Keratinocyte (primary cell): ENCODE results near the gene NMT2. TPM values are rescaled to one million over a fixed set of nuclear protein-coding genes. Genes with fewer than 3 reads are reported as not detected.
"Not testable (repeated sequence)": the region's sequence is repeated elsewhere in the genome, so short reads cannot be mapped to it uniquely, and the experiment has no call there.

Source experiments
- DNase-seq: peaks from one replicate; pipeline ENCODE4 v3.0.0-alpha.2; 2011; ENCODE audit warnings: low read depth, missing footprints, low spot score
- FAIRE-seq: peaks from 2 replicates; lab custom pipeline; 2011; peaks lifted over from hg19 to GRCh38; lab: Jason Lieb, UNC
- H2AFZ ChIP-seq: 2 replicates; pipeline ENCODE4 v1.6.0; 2012; ENCODE audit warnings: low read length, control low read depth, inconsistent platforms; ENCODE audit not compliant: control insufficient read depth
- H3K27ac ChIP-seq: 2 replicates; pipeline ENCODE4 v1.5.1; 2011; ENCODE audit warnings: low read length; ENCODE audit not compliant: control insufficient read depth, insufficient read depth
- H3K27me3 ChIP-seq: 3 replicates; pipeline ENCODE4 v1.6.0; 2011; ENCODE audit warnings: low read length; ENCODE audit not compliant: control insufficient read depth, insufficient read depth; ENCODE audit errors: extremely low read depth
- H3K36me3 ChIP-seq, 2 experiments: 2 replicates in 1 of 2; 3 replicates in 1 of 2; pipeline ENCODE4 v1.5.1; 2011; ENCODE audit warnings: low read length in 2 of 2, mild to moderate bottlenecking in 1 of 2; ENCODE audit not compliant: control insufficient read depth in 2 of 2, insufficient read depth in 2 of 2; ENCODE audit errors: extremely low read depth in 1 of 2
- H3K4me1 ChIP-seq: 3 replicates; pipeline ENCODE4 v1.5.1; 2011; ENCODE audit warnings: low read length; ENCODE audit not compliant: control insufficient read depth, insufficient read depth; ENCODE audit errors: extremely low read depth
- H3K4me2 ChIP-seq: 3 replicates; pipeline ENCODE4 v1.6.0; 2011; ENCODE audit warnings: low read depth, low read length; ENCODE audit not compliant: control insufficient read depth, insufficient read depth; ENCODE audit errors: extremely low read depth
- H3K4me3 ChIP-seq, 3 experiments: fragments of 200-600 bp in 1 of 3; sonication (generic) in 1 of 3; 2 replicates in 2 of 3; 3 replicates in 1 of 3; pipeline ENCODE4 v1.5.1; 2011 to 2016; ENCODE audit warnings: low read length in 3 of 3, mild to moderate bottlenecking in 3 of 3, control low read depth in 2 of 3, inconsistent platforms in 1 of 3, low read depth in 1 of 3, mixed read lengths in 1 of 3, mixed run types in 1 of 3, moderate library complexity in 1 of 3; ENCODE audit not compliant: control insufficient read depth in 2 of 3, insufficient read depth in 2 of 3; ENCODE audit errors: extremely low read depth in 1 of 3
- H3K79me2 ChIP-seq: 2 replicates; pipeline ENCODE4 v1.6.0; 2012; ENCODE audit warnings: low read length; ENCODE audit not compliant: control insufficient read depth, insufficient read depth
- H3K9ac ChIP-seq: 3 replicates; pipeline ENCODE4 v1.6.0; 2011; ENCODE audit warnings: low read length; ENCODE audit not compliant: control insufficient read depth, insufficient read depth; ENCODE audit errors: extremely low read depth
- H3K9me1 ChIP-seq: 3 replicates; pipeline ENCODE4 v1.6.0; 2011; ENCODE audit warnings: low read length; ENCODE audit not compliant: control insufficient read depth, insufficient read depth; ENCODE audit errors: extremely low read depth
- H3K9me3 ChIP-seq: 2 replicates; pipeline ENCODE4 v1.5.1; 2012; ENCODE audit warnings: low read depth, low read length; ENCODE audit not compliant: control insufficient read depth
- H4K20me1 ChIP-seq: 3 replicates; pipeline ENCODE4 v1.6.0; 2011; ENCODE audit warnings: low read length; ENCODE audit not compliant: control insufficient read depth, insufficient read depth; ENCODE audit errors: extremely low read depth
- EZH2 ChIP-seq: IDR thresholded peaks from one replicate; pipeline ENCODE4 v1.6.1; 2012; ENCODE audit warnings: inconsistent platforms, mild to moderate bottlenecking, low read length, moderate library complexity
- dilution Hi-C: fragments of 300-500 bp; cut with MboI; formaldehyde crosslinking; loops from one replicate; pipeline ENCODE4 v1.7.0; 2020; ENCODE audit warnings: low sequenced_read_pairs; ENCODE audit not compliant: extremely low pct_ligation_motif_present
- polyA plus RNA-seq, 5 experiments: library from polyadenylated mRNA; depleted of rRNA in 3 of 5; stranded (reverse) in 3 of 5; stranded (forward) in 1 of 5; unstranded in 1 of 5; fragments of >200 nt; gene quantifications; 1 replicate in 1 of 5; 2 replicates in 3 of 5; 3 replicates in 1 of 5; pipeline versions ENCODE4 v1.2.1 to v1.2.3, GENCODE V29; 2011 to 2012; ENCODE audit warnings: missing spikeins in 2 of 5, low read depth in 1 of 5, low replicate concordance in 1 of 5
- TF ChIP-seq, protein P1 (sequence below), 3 experiments: IDR thresholded peaks in 1 of 3; conservative IDR thresholded peaks in 1 of 3; optimal IDR thresholded peaks in 1 of 3; 2 replicates in 2 of 3; 3 replicates in 1 of 3; pipeline versions ENCODE3 to v1.5.1; 2011; ENCODE audit warnings: low read length in 3 of 3, mild to moderate bottlenecking in 3 of 3, moderate library complexity in 2 of 3, control low read depth in 1 of 3, inconsistent platforms in 1 of 3; ENCODE audit not compliant: insufficient read depth in 2 of 3; ENCODE audit errors: extremely low read depth in 1 of 3

Gene NMT2
- polyA plus RNA-seq, 1 donor (not counting 4 experiments of a cell fraction or from before 2014, with no cell fraction given): 9.9 TPM

DNA sequence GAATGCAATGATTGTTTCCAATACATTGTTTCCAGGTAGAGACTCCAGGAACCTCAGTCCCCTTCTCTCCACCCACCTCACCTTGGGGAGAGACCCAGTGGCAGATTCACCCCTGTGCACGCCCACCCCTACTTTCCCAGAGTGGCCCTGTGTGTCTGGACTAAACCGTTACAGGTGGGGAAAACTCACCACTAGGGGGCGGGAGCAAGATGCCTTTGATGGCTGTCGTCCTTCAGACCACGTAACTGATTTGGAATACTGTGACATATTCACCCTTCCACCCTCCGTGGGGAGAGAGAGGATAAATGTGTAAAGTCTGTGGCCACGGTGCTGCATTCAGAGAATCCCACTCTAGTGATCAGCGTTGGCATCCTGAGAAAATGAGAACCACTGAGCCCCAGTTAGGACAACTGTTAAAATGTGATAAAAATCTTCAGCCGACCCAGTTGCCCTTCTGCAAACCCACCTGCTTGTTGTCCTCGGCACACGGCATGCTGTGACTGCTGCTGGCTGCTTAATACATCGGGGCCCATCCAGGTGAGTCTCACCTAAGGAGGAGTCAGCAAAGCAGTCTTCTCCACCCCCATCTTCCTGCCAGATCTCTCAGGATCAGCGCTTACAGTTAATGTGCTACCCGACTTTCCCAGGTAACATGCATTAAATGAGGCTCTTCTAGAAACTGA, 41.5 kb upstream of the NMT2 start:
- no peak overlapping the region for H3K9ac ChIP-seq
- H3K9me3 ChIP-seq: no peaks in the 10 kb centered on the region
- H4K20me1 ChIP-seq: no peaks in the 10 kb centered on the region
- no peaks in the 10 kb centered on the region for H3K4me1 ChIP-seq
- no peaks in the 10 kb centered on the region for H3K36me3 ChIP-seq
- DNase-seq: no peak
- no peaks in the 10 kb centered on the region for H3K27me3 ChIP-seq
- H3K9me1 ChIP-seq: no peaks in the 10 kb centered on the region
- H3K79me2 ChIP-seq: no peaks in the 10 kb centered on the region
- dilution Hi-C loops: no loop called here
- no peak overlapping the region for H3K27ac ChIP-seq
- peak; percentile 61 for FAIRE-seq
- no peak overlapping the region for H2AFZ ChIP-seq
- no peak overlapping the region for H3K4me2 ChIP-seq
- TF ChIP-seq EZH2: no peak
- TF ChIP-seq, protein P1, sequence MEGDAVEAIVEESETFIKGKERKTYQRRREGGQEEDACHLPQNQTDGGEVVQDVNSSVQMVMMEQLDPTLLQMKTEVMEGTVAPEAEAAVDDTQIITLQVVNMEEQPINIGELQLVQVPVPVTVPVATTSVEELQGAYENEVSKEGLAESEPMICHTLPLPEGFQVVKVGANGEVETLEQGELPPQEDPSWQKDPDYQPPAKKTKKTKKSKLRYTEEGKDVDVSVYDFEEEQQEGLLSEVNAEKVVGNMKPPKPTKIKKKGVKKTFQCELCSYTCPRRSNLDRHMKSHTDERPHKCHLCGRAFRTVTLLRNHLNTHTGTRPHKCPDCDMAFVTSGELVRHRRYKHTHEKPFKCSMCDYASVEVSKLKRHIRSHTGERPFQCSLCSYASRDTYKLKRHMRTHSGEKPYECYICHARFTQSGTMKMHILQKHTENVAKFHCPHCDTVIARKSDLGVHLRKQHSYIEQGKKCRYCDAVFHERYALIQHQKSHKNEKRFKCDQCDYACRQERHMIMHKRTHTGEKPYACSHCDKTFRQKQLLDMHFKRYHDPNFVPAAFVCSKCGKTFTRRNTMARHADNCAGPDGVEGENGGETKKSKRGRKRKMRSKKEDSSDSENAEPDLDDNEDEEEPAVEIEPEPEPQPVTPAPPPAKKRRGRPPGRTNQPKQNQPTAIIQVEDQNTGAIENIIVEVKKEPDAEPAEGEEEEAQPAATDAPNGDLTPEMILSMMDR (optimal IDR thresholded peaks at IDR 0.05 in 1 of 3, IDR thresholded peaks at IDR 0.05 in 1 of 3, conservative IDR thresholded peaks at IDR 0.05 in 1 of 3; ENCODE audit: extremely low read depth in 1 of 3, insufficient read depth in 2 of 3, low read length in 3 of 3): peak; percentile 87 to 96 (median 91)
- no peak overlapping the region for H3K4me3 ChIP-seq

DNA sequence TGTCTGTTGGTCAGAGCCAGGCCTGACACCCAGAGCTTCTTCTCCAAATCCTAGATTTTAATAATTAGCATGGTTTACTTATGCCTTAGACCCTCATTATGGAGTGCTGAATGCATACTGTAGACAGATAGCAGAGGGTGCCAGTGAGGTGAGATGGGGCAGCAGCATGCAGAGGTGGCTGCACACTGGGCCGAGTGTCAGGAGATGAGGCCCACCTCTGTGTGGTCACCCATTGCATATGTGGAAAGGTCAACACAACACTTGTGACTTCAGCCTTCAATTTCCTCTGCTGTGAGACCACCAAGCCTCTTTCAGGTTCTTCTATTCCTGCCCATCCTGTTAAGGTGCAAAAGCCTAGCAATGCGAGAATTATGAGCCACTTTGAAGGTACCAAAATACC, 39.7 kb upstream of the NMT2 start:
- no peaks in the 10 kb centered on the region for H3K4me1 ChIP-seq
- H3K9ac ChIP-seq: no peak overlapping the region
- H3K27ac ChIP-seq: no peak overlapping the region
- dilution Hi-C loops: no loop called here
- no peaks in the 10 kb centered on the region for H3K36me3 ChIP-seq
- H4K20me1 ChIP-seq: no peaks in the 10 kb centered on the region
- no peaks in the 10 kb centered on the region for H3K79me2 ChIP-seq
- no peaks in the 10 kb centered on the region for H3K9me1 ChIP-seq
- no peaks in the 10 kb centered on the region for H3K27me3 ChIP-seq
- H3K9me3 ChIP-seq: no peaks in the 10 kb centered on the region
- no peak for DNase-seq
- H3K4me2 ChIP-seq: no peak overlapping the region
- no peak overlapping the region for H2AFZ ChIP-seq
- FAIRE-seq: no peak
- no peak overlapping the region for H3K4me3 ChIP-seq
- no peak for TF ChIP-seq EZH2
- TF ChIP-seq, protein P1 (optimal IDR thresholded peaks at IDR 0.05 in 1 of 3, IDR thresholded peaks at IDR 0.05 in 1 of 3, conservative IDR thresholded peaks at IDR 0.05 in 1 of 3; ENCODE audit: extremely low read depth in 1 of 3, insufficient read depth in 2 of 3, low read length in 3 of 3): no peak

DNA sequence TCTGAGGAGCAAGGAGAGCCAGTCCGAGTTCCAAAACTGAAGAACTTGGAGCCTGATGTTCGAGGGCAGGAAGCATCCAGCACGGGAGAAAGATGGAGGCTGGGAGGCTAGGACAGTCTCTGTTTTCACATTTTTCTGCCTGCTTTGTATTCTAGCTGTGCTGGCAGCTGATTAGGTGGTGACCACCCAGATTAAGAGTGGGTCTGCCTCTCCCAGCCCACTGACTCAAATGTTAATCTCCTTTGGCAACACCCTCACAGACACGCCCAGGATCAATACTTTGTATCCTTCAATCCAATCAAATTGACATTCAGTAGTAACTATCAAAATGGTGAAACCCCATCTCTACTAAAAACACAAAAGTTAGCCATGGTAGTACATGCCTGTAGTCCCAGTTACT, 38.9 kb upstream of the NMT2 start:
- H3K9me3 ChIP-seq, H3K36me3 ChIP-seq: not testable (repeated sequence)

More for the DNA sequence above, 38.9 kb upstream of the NMT2 start:
- H3K9me1 ChIP-seq, H3K4me3 ChIP-seq, H3K4me2 ChIP-seq, H3K27ac ChIP-seq, dilution Hi-C loops, H3K27me3 ChIP-seq, H2AFZ ChIP-seq, H4K20me1 ChIP-seq, DNase-seq, FAIRE-seq, H3K4me1 ChIP-seq, H3K79me2 ChIP-seq, H3K9ac ChIP-seq: not testable (repeated sequence)
